ENCODE data around the gene SH3BP4. TPM values are rescaled to one million over a fixed set of nuclear protein-coding genes. Genes with fewer than 3 reads are reported as not detected.

Gene SH3BP4
- total and polyA plus RNA-seq, 2 of the 13 experiments (the other 11 are each of a cell fraction or from before 2014, with no cell fraction given), result 34.6 to 99.1 TPM

GRCh38 chr2:235001237-235002133 is 49.7 kb downstream of the SH3BP4 start (continued):
- peak; percentile 28 for TF ChIP-seq RBM22 (optimal IDR thresholded peaks at IDR 0.05; ENCODE audit: low read length)
- TF ChIP-seq ISL2 (CRISPR knock-in tag; IDR thresholded peaks at IDR 0.05), result no peak
- no peak for TF ChIP-seq GFI1 (CRISPR knock-in tag; IDR thresholded peaks at IDR 0.05; ENCODE audit: borderline replicate concordance)
- TF ChIP-seq ASH2L (IDR thresholded peaks at IDR 0.05; ENCODE audit: insufficient read length, low read depth, low read length), result no peak
- 0 out of 2 replicates have a peak, but pooled peaks have one; percentile 34 for TF ChIP-seq MBD4 (IDR thresholded peaks at IDR 0.05; ENCODE audit: borderline replicate concordance, low read length)
- 0 out of 2 replicates have a peak, but pooled peaks have one; percentile 12 for TF ChIP-seq SP4 (CRISPR knock-in tag; IDR thresholded peaks at IDR 0.05)
- no peak for TF ChIP-seq CBFB (CRISPR knock-in tag; IDR thresholded peaks at IDR 0.05)
- no peak for TF ChIP-seq PAX8 (CRISPR knock-in tag; IDR thresholded peaks at IDR 0.05; ENCODE audit: borderline replicate concordance)
- TF ChIP-seq NKX3-1 (CRISPR knock-in tag; IDR thresholded peaks at IDR 0.05), result no peak
- no peak for TF ChIP-seq ZSCAN31 (CRISPR knock-in tag; IDR thresholded peaks at IDR 0.05; ENCODE audit: low read depth)
- no peak for TF ChIP-seq HNRNPK (IDR thresholded peaks at IDR 0.05; ENCODE audit: low read depth, low read length, poor library complexity, severe bottlenecking)
- TF ChIP-seq AHDC1 (CRISPR knock-in tag; IDR thresholded peaks at IDR 0.05; ENCODE audit: borderline replicate concordance), result no peak
- peak; percentile 37; the same call in 1 of the 2 replicates for TF ChIP-seq ZMYM3 (CRISPR knock-in tag; IDR thresholded peaks at IDR 0.05)
- TF ChIP-seq ETV6 (CRISPR knock-in tag; conservative IDR thresholded peaks at IDR 0.05), result no peak
- TF ChIP-seq ZBTB7A (CRISPR knock-in tag; IDR thresholded peaks at IDR 0.05), result peak; percentile 3; the same call in 1 of the 2 replicates
- TF ChIP-seq NFE2L1 (CRISPR knock-in tag; IDR thresholded peaks at IDR 0.05; ENCODE audit: borderline replicate concordance), result no peak
- TF ChIP-seq KLF16 (CRISPR knock-in tag; IDR thresholded peaks at IDR 0.05), result no peak
- TF ChIP-seq, protein P1, sequence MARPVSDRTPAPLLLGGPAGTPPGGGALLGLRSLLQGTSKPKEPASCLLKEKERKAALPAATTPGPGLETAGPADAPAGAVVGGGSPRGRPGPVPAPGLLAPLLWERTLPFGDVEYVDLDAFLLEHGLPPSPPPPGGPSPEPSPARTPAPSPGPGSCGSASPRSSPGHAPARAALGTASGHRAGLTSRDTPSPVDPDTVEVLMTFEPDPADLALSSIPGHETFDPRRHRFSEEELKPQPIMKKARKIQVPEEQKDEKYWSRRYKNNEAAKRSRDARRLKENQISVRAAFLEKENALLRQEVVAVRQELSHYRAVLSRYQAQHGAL (CRISPR knock-in tag; IDR thresholded peaks at IDR 0.05; ENCODE audit: not compliant biosample characterization), result no peak
- TF ChIP-seq, protein P2, sequence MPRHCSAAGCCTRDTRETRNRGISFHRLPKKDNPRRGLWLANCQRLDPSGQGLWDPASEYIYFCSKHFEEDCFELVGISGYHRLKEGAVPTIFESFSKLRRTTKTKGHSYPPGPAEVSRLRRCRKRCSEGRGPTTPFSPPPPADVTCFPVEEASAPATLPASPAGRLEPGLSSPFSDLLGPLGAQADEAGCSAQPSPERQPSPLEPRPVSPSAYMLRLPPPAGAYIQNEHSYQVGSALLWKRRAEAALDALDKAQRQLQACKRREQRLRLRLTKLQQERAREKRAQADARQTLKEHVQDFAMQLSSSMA (CRISPR knock-in tag; IDR thresholded peaks at IDR 0.05), result 0 out of 2 replicates have a peak, but pooled peaks have one; percentile 13

All from HepG2 (cell line).